K562 (cell line): Measurements from ENCODE around the gene CACNA1E. TPM values are rescaled to one million over a fixed set of nuclear protein-coding genes. Genes with fewer than 3 reads are reported as not detected.
A peak's percentile ranks its signal among the peaks of the same experiment; 100 is the strongest.

ENCODE experiments used
- ATAC-seq: fragments of 200-7000 bp; cut with Tn5 transposase; 3 replicates; pipeline ENCODE4 v1.9.1; 2020; ENCODE audit warnings: moderate library complexity
- BruUV-seq: library from RNA; stranded (reverse); fragments of 400-500 nt; replicated peaks from 2 replicates; lab custom pipeline; 2021; lab: Mats Ljungman, UMichigan
- CTCF ChIA-PET: fragments of 300-600 bp; formaldehyde crosslinking; extraction: SDS; loops from one replicate; lab custom pipeline; 2021; ENCODE audit warnings: low intra/inter-chr PET ratio; lab: Yijun Ruan, JAX
- POLR2A ChIA-PET: fragments of 300-600, 350-650 bp; sonication (Branson Sonifier 250); formaldehyde crosslinking; extraction: SDS; loops from one replicate; lab custom pipeline; 2021; ENCODE audit warnings: antibody characterized with exemption, inconsistent platforms; lab: Yijun Ruan, JAX
- DNase-seq, 4 experiments: peaks; one replicate each; pipeline versions ENCODE4 v3.0.0 to v3.0.0-alpha.2; 2011 to 2018; ENCODE audit warnings: low spot score in 3 of 4, mixed read lengths in 3 of 4; ENCODE audit errors: extremely low read depth in 1 of 4
- FAIRE-seq: peaks from 2 replicates; lab custom pipeline; 2011; peaks lifted over from hg19 to GRCh38; lab: Jason Lieb, UNC
- H2AFZ ChIP-seq: 2 replicates; pipeline ENCODE4 v1.6.0; 2011; ENCODE audit warnings: low read depth, low read length, control low read depth, inconsistent platforms
- H3K27ac ChIP-seq: fragments of 200-600 bp; 3 replicates; pipeline ENCODE4 v1.8.0; 2011; ENCODE audit warnings: low read depth, mild to moderate bottlenecking, control low read depth, inconsistent platforms, low read length, moderate library complexity, mixed read lengths; ENCODE audit errors: extremely low read depth
- H3K27me3 ChIP-seq, 2 experiments: fragments of 300-600 bp in 1 of 2; 2 replicates in 1 of 2; 3 replicates in 1 of 2; pipeline versions ENCODE4 v1.6.0 to v1.8.0; 2011; ENCODE audit warnings: inconsistent platforms in 2 of 2, low read length in 2 of 2, mild to moderate bottlenecking in 1 of 2, mixed read lengths in 1 of 2, moderate library complexity in 1 of 2; ENCODE audit not compliant: control insufficient read depth in 2 of 2, insufficient read depth in 2 of 2
- H3K36me3 ChIP-seq: fragments of 300-600 bp; 3 replicates; pipeline ENCODE4 v1.8.0; 2011; ENCODE audit warnings: mild to moderate bottlenecking, low read length, inconsistent platforms; ENCODE audit not compliant: control insufficient read depth, insufficient read depth
- H3K4me1 ChIP-seq, 2 experiments: fragments of 200-600 bp in 1 of 2; replicated peaks in 1 of 2; 2 replicates in 1 of 2; 3 replicates in 1 of 2; pipeline versions ENCODE4 v1.5.1 to v1.8.0; 2011; ENCODE audit warnings: inconsistent platforms in 2 of 2, low read length in 2 of 2, mild to moderate bottlenecking in 1 of 2, mixed read lengths in 1 of 2, moderate library complexity in 1 of 2; ENCODE audit not compliant: control insufficient read depth in 2 of 2, insufficient read depth in 2 of 2
- H3K4me2 ChIP-seq: 2 replicates; pipeline ENCODE4 v1.6.1; 2011; ENCODE audit warnings: low read length, control low read depth, inconsistent platforms, mixed read lengths; ENCODE audit not compliant: insufficient read depth
- H3K4me3 ChIP-seq: fragments of 200-600 bp; sonication (generic), shearing (Covaris generic); 2 replicates; pipeline ENCODE4 v1.5.1; 2016; ENCODE audit warnings: control low read depth, inconsistent platforms
- H3K79me2 ChIP-seq: fragments of 200-600 bp; 3 replicates; pipeline ENCODE4 v1.8.0; 2011; ENCODE audit warnings: low read length, inconsistent platforms; ENCODE audit not compliant: control insufficient read depth, insufficient read depth
- H3K9ac ChIP-seq, 2 experiments: 2 replicates each; pipeline versions ENCODE4 v1.6.0 to v1.6.1; 2011; ENCODE audit warnings: low read depth in 2 of 2, low read length in 2 of 2, control low read depth in 1 of 2, inconsistent platforms in 1 of 2, mild to moderate bottlenecking in 1 of 2, mixed read lengths in 1 of 2; ENCODE audit not compliant: insufficient read depth in 1 of 2
- H3K9me1 ChIP-seq: one replicate; pipeline ENCODE4 v1.6.0; 2011; ENCODE audit warnings: inconsistent platforms, mild to moderate bottlenecking, low read length, moderate library complexity; ENCODE audit not compliant: control insufficient read depth, insufficient read depth
- H3K9me3 ChIP-seq: replicated peaks from 2 replicates; pipeline ENCODE4 v1.5.1; 2011; ENCODE audit warnings: low read depth, low read length, inconsistent platforms; ENCODE audit not compliant: control insufficient read depth, insufficient read depth
- H4K20me1 ChIP-seq: replicated peaks from 2 replicates; pipeline ENCODE4 v1.6.1; 2011; ENCODE audit warnings: low read length, inconsistent platforms, mixed read lengths; ENCODE audit not compliant: control insufficient read depth, insufficient read depth
- ATF3 ChIP-seq, 2 experiments: fragments of 450-650 bp in 1 of 2; sonication (generic) in 1 of 2; formaldehyde crosslinking in 1 of 2; IDR thresholded peaks in 1 of 2; conservative IDR thresholded peaks in 1 of 2; 2 replicates each; pipeline versions ENCODE4 v1.6.1 to v1.8.1; 2016 to 2023; ENCODE audit warnings: mild to moderate bottlenecking in 2 of 2, moderate library complexity in 2 of 2, inconsistent platforms in 1 of 2, missing genetic modification reagents in 1 of 2
- CEBPG ChIP-seq, 3 experiments: fragments of 200-800 bp in 1 of 3; sonication (Bioruptor generic) in 1 of 3; sonication (generic) in 1 of 3; formaldehyde crosslinking in 1 of 3; IDR thresholded peaks in 2 of 3; conservative IDR thresholded peaks in 1 of 3; 2 replicates each; pipeline versions ENCODE4 v1.6.1 to v1.8.0; 2016 to 2022; ENCODE audit warnings: missing compliant biosample characterization in 2 of 3, missing genetic modification characterization in 2 of 3, mild to moderate bottlenecking in 1 of 3, missing genetic modification reagents in 1 of 3
- CHD2 ChIP-seq: IDR thresholded peaks from 2 replicates; pipeline ENCODE4 v1.6.1; 2011; ENCODE audit warnings: low read depth, low read length
- EHMT2 ChIP-seq: fragments of 450-650 bp; IDR thresholded peaks from 2 replicates; pipeline ENCODE4 v1.6.1; 2018; ENCODE audit warnings: antibody characterized with exemption
- GTF2F1 ChIP-seq: IDR thresholded peaks from 2 replicates; pipeline ENCODE4 v1.6.1; 2011; ENCODE audit warnings: low read depth, low read length, improper control_type of control experiment
- IRF1 ChIP-seq: sonication (generic); formaldehyde crosslinking; IDR thresholded peaks from 2 replicates; pipeline ENCODE4 v1.8.0; 2022; ENCODE audit warnings: missing genetic modification reagents, mild to moderate bottlenecking, borderline replicate concordance
- MTF1 ChIP-seq: fragments of 250-450 bp; sonication (Bioruptor Pico); IDR thresholded peaks from 2 replicates; pipeline ENCODE4 v1.9.0; 2021; ENCODE audit warnings: moderate library complexity, mild to moderate bottlenecking, inconsistent platforms, borderline replicate concordance
- NFE2 ChIP-seq: IDR thresholded peaks from 2 replicates; pipeline ENCODE4 v1.6.1; 2014; ENCODE audit warnings: antibody characterized with exemption, low read depth
- PPARD ChIP-seq: fragments of 250-450 bp; sonication (Bioruptor Pico); IDR thresholded peaks from 2 replicates; pipeline ENCODE4 v1.8.0; 2022; ENCODE audit warnings: inconsistent platforms, mild to moderate bottlenecking, moderate library complexity
- RBM15 ChIP-seq: fragments of 200-400 bp; formaldehyde crosslinking; IDR thresholded peaks from 2 replicates; pipeline ENCODE4 v1.6.1; 2018; ENCODE audit warnings: mild to moderate bottlenecking, low read length, moderate library complexity; ENCODE audit not compliant: insufficient read depth
- RBM39 ChIP-seq: fragments of 200-400 bp; formaldehyde crosslinking; optimal IDR thresholded peaks from 2 replicates; pipeline ENCODE3; 2018; ENCODE audit warnings: low read depth, low read length
- SNAPC5 ChIP-seq: fragments of 250-450 bp; sonication (Bioruptor Pico); IDR thresholded peaks from 2 replicates; pipeline ENCODE4 v1.8.0; 2021; ENCODE audit warnings: moderate library complexity, mild to moderate bottlenecking, inconsistent platforms
- TCF15 ChIP-seq: fragments of 250-450 bp; sonication (Bioruptor Pico); IDR thresholded peaks from 2 replicates; pipeline ENCODE4 v1.8.0; 2022; ENCODE audit warnings: moderate library complexity, mild to moderate bottlenecking, inconsistent platforms
- ZNF143 ChIP-seq: sonication (generic); formaldehyde crosslinking; IDR thresholded peaks from 2 replicates; pipeline ENCODE4 v1.9.0; 2022; ENCODE audit warnings: mild to moderate bottlenecking, missing genetic modification reagents
- ZNF609 ChIP-seq: sonication (generic); formaldehyde crosslinking; IDR thresholded peaks from 2 replicates; pipeline ENCODE4 v1.8.1; 2023; ENCODE audit warnings: missing genetic modification reagents, mild to moderate bottlenecking, borderline replicate concordance
- WGBS: fragments of 100-300 bp; shearing (Covaris generic); methylation state at CpG from one replicate; pipeline ENCODE4 v1.1.6; 2016; ENCODE audit warnings: low coverage, mixed read lengths; ENCODE audit not compliant: insufficient coverage; ENCODE audit errors: missing lambda C conversion rate; 5-methylcytosine and 5-hydroxymethylcytosine counted together
- in situ Hi-C: fragments of 300-500 bp; cut with MboI; formaldehyde crosslinking; loops from 4 replicates; pipeline ENCODE4 v1.15.0; 2018; ENCODE audit warnings: inconsistent platforms, mixed read lengths
- intact Hi-C: fragments of 100-400 bp; cut with micrococcal nuclease; formaldehyde crosslinking; loops from 2 replicates; pipeline ENCODE4 v1.14.2; 2022
- polyA plus RNA-seq, 8 experiments: library from polyadenylated mRNA; depleted of rRNA in 4 of 8; stranded (reverse) in 5 of 8; unstranded in 3 of 8; fragments of >200 nt; fragmentation: Nextera tagmentation in 2 of 8; fragmentation: Illumina TruSeq in 1 of 8; extraction: Ambion mirVana in 2 of 8; extraction: Trizol in 1 of 8; gene quantifications; 2 replicates each; pipeline versions ENCODE4 v1.2.1 to v1.2.3, GENCODE V29; 2011 to 2014; ENCODE audit warnings: inconsistent platforms in 1 of 8, missing spikeins in 1 of 8
- total RNA-seq, 7 experiments: library from RNA; depleted of rRNA in 6 of 7; stranded (reverse); fragments of >200 nt in 6 of 7; fragmentation: Illumina TruSeq in 2 of 7; extraction: Trizol in 2 of 7; gene quantifications; 2 replicates each; pipeline versions ENCODE4 v1.2.1 to v1.2.3, GENCODE V29; 2011 to 2021; ENCODE audit warnings: low replicate concordance in 1 of 7

Gene CACNA1E
- total and polyA plus RNA-seq, 9 of the 15 experiments (the other 6 are each of a cell fraction or from before 2014, with no cell fraction given): under 0.01 to 0.04 TPM; not detected in 7

GRCh38 chr1:181855380-181855779 lies 372.1 kb downstream of the CACNA1E start:
- 0% methylated on average over 1 of the region's 1 CpG for WGBS
- TF ChIP-seq RBM15 (no peak), EHMT2 (no peak), PPARD (no peak), NFE2 (no peak), MTF1 (CRISPR knock-in tag) (no peak), TCF15 (CRISPR knock-in tag) (no peak), CHD2 (no peak), ZNF143 (CRISPR knock-in tag) (no peak), GTF2F1 (no peak), CEBPG (CRISPR knock-in tag; IDR thresholded peaks at IDR 0.05) (no peak), CEBPG (tag; conservative IDR thresholded peaks at IDR 0.05 in 1 of 2, IDR thresholded peaks at IDR 0.05 in 1 of 2) (peak; percentile 29 to 62; a peak in 2 of 4 replicates), SNAPC5 (no peak), ZNF609 (CRISPR knock-in tag) (no peak), ATF3 (IDR thresholded peaks at IDR 0.05) (peak; percentile 10; the same call in 1 of the 2 replicates), ATF3 (CRISPR knock-in tag; conservative IDR thresholded peaks at IDR 0.05) (no peak), IRF1 (CRISPR knock-in tag) (no peak), RBM39 (no peak)

More at GRCh38 chr1:181855380-181855779, 372.1 kb downstream of the CACNA1E start:
- intact Hi-C loops: no loop called here
- Histone ChIP-seq H3K27me3 (no peaks in the 10 kb centered on the region), H3K79me2 (no peaks in the 10 kb centered on the region), H3K9me1 (no peaks in the 10 kb centered on the region), H3K27ac (no peak overlapping the region), H3K4me2 (no peak overlapping the region), H3K9me3 (no peaks in the 10 kb centered on the region), H3K36me3 (no peaks in the 10 kb centered on the region), H3K4me3 (no peak overlapping the region), H2AFZ (no peak overlapping the region), H3K9ac (no peak overlapping the region), H4K20me1 (no peaks in the 10 kb centered on the region), H3K4me1 (no peaks in the 10 kb centered on the region)
- DNase-seq: no peak
- no peak for FAIRE-seq
- no TSS peak for BruUV-seq
- POLR2A ChIA-PET: interaction anchor here (0.6 kb wide), 1 partner anchor 72 kb away, joined by 3 read pairs; no protein-coding TSS in a partner anchor
- CTCF ChIA-PET: no interaction called here
- in situ Hi-C loops: no loop called here
- ATAC-seq: no peak
